Ovary (tissue), 3 donors: ENCODE results near the gene PARN.

Source experiments
- CTCF ChIP-seq, 3 donors: fragments of 450-650 bp in 2 of 3; fragments of 200-600 bp in 1 of 3; IDR thresholded peaks; one replicate each; pipeline versions ENCODE4 v1.5.1 to v1.8.0; 2016 to 2022; ENCODE audit warnings: antibody characterized with exemption in 3 of 3, mild to moderate bottlenecking in 1 of 3
- POLR2A ChIP-seq: fragments of 450-650 bp; IDR thresholded peaks from one replicate; pipeline ENCODE4 v1.6.1; 2017; ENCODE audit warnings: antibody characterized with exemption, mild to moderate bottlenecking, moderate library complexity
- donor health status: DM: no; HTN: no; CAD: no.

DNA sequence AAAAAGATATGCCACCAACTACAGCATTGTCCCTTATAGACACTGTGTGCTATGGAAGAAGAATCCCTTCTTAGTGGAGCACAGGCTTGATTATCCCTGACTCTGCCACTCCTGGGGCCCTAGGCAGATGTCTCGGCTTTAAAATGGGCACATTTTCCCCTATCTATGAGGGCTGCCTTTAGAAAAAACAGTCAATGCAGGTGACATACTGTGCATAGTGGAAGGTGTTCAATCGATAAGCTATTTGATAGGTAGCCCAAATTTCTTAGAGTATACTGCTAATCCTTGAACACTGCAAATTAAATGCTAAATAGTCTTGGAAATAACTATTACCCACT lies 64.4 kb downstream of the PARN start:
- TF ChIP-seq CTCF (IDR thresholded peaks at IDR 0.05) (no peak), POLR2A (no peak)
